Measurements from ENCODE around the gene INTS15. TPM values are rescaled to one million over a fixed set of nuclear protein-coding genes. Genes with fewer than 3 reads are reported as not detected.

The INTS15 gene
- total and polyA plus RNA-seq, 2 experiments from 2014 or later = 7.0 to 27.0 TPM

DNA sequence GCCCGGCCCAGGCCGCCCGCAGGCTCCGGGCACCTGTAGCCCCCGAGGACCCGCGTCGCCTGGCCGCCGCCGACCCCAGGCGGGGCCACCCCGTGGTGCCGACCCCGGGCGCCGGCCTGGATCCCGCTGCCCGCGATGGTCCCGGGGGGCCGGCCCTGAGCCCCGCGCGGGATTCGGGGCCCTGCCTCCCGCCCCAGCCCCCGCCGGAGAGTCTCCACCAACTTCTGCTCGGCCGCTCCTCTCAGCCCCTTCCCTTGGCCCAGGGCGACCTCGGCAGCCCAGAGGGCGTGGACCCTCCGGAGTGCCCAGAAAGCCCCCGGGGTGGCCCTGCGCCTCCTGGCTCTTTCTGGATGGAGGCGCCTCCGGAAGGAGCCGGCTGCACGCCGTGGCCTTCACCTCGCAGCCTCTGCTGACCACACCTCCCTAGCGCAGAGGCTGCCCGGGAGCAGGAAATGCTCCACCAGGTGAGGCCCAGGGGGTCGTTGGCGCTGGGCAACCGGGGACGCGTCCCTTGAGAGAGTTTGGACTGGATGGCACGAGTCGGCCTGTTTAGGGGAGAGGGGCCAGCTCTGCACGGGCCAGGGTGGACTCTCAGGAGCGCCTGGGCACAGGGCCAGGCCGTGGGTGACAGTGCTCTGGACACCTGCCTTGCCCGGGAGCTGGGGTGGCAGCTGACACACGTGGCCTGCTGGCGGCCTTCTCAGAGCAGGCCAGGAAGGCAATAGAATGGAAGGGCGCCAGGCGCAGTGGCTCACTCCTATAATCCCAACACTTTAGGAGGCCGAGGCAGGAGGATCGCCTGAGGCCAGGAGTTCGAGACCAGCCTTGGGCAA, 26.1 kb downstream of the INTS15 start:
- peaks cover 13% of the 10 kb centered on the region for H3K4me1 ChIP-seq (ENCODE audit: insufficient read depth)
- TF ChIP-seq POLR2AphosphoS5 (IDR thresholded peaks at IDR 0.05; ENCODE audit: low read depth) = peak; percentile 45; the same call in 1 of the 2 replicates
- TF ChIP-seq EZH2phosphoT487 (IDR thresholded peaks at IDR 0.05; ENCODE audit: unreplicated experiment) = no peak
- no peaks in the 10 kb centered on the region for H4K20me1 ChIP-seq (replicated peaks; ENCODE audit: insufficient read depth)
- peaks cover 18% of the 10 kb centered on the region for H3K27me3 Mint-ChIP-seq (ENCODE audit: insufficient read depth, low read depth, poor library complexity)
- no peaks in the 10 kb centered on the region for H3K36me3 ChIP-seq (ENCODE audit: insufficient read depth)
- H3F3A ChIP-seq (replicated peaks; ENCODE audit: low read depth) = no peaks in the 10 kb centered on the region
- peaks cover 14% of the 10 kb centered on the region for H3K4me1 Mint-ChIP-seq
- no peak overlapping the region for H2AFZ ChIP-seq
- no peaks in the 10 kb centered on the region for H3K27me3 ChIP-seq (ENCODE audit: insufficient read depth)
- H3K27ac ChIP-seq (ENCODE audit: low read depth) = no peak overlapping the region
- H3K36me3 Mint-ChIP-seq (ENCODE audit: low read depth) = peaks cover 13% of the 10 kb centered on the region
- no peaks in the 10 kb centered on the region; the same call in 2 of the 3 replicates for H3K9me3 Mint-ChIP-seq
- no peaks in the 10 kb centered on the region for H3K79me2 ChIP-seq (replicated peaks; ENCODE audit: insufficient read depth)
- no peaks in the 10 kb centered on the region for H3K9me2 ChIP-seq (ENCODE audit: insufficient read depth)
- H3K27ac Mint-ChIP-seq = no peak overlapping the region
- DNase-seq (ENCODE audit: low spot score) (peak; percentile 81), ATAC-seq (peak; percentile 65)
- peak overlapping the region; percentile 63 for H3K4me3 Mint-ChIP-seq
- H3K4me2 ChIP-seq = peak overlapping the region; percentile 87
- peak overlapping the region; percentile 83 for H3K4me3 ChIP-seq

DNA sequence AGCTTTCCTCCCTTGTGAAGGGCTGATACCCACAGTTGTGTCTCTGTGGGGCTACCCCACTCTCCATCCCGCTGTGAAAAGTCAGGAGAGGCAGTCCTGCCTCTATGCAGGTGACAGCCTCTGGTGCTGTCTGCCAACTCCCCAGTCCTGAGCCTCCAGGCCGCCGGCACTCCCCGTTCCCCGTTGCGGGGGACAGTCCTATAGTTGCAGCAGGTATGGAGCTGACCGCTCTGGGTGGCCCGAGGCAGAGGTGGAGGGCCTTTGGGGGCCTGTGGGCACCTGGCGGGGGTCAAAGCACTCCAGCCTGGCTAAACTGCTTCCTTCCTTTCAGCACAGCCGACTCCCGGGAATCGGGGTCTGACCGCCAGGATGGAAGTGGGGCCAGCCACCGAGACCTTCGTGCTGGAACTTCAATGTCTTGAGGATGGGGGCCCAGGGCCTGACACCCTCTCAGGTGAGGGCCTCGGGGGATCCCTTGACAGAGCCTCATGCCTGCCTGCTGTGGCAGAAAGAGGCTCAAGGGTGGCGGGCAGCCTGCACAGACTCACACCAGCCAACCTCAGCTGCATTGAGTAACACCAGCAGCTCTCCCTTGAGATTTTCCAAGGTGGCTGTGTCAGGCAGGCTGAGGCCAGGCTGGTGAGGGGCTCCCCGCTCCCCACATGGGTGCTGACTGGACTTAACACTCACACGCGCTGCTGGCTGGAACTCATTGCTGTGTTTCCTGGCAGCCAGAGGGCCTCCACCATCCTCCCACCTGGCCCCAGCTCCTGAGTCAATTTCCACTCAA, 27.2 kb downstream of the INTS15 start:
- peaks cover 13% of the 10 kb centered on the region for H3K4me1 ChIP-seq (ENCODE audit: insufficient read depth)
- H3K79me2 ChIP-seq (replicated peaks; ENCODE audit: insufficient read depth) = no peaks in the 10 kb centered on the region
- no peaks in the 10 kb centered on the region for H3F3A ChIP-seq (replicated peaks; ENCODE audit: low read depth)
- no peak for ATAC-seq
- no peaks in the 10 kb centered on the region for H3K36me3 ChIP-seq (ENCODE audit: insufficient read depth)
- H3K27ac ChIP-seq (ENCODE audit: low read depth) = no peak overlapping the region
- H3K4me1 Mint-ChIP-seq = peaks cover 14% of the 10 kb centered on the region
- peaks cover 5% of the 10 kb centered on the region; the same call in 2 of the 3 replicates for H3K9me3 Mint-ChIP-seq
- H2AFZ ChIP-seq = no peak overlapping the region
- peak overlapping the region; percentile 63 for H3K4me3 Mint-ChIP-seq
- H3K36me3 Mint-ChIP-seq (ENCODE audit: low read depth) = peaks cover 23% of the 10 kb centered on the region
- DNase-seq (ENCODE audit: low spot score) = no peak
- no peak overlapping the region for H3K4me2 ChIP-seq
- H3K27me3 ChIP-seq (ENCODE audit: insufficient read depth) = no peaks in the 10 kb centered on the region
- H3K9me2 ChIP-seq (ENCODE audit: insufficient read depth) = no peaks in the 10 kb centered on the region
- H3K27ac Mint-ChIP-seq = no peak overlapping the region
- peaks cover 23% of the 10 kb centered on the region for H3K27me3 Mint-ChIP-seq (ENCODE audit: insufficient read depth, low read depth, poor library complexity)
- no peak overlapping the region for H3K4me3 ChIP-seq
- no peaks in the 10 kb centered on the region for H4K20me1 ChIP-seq (replicated peaks; ENCODE audit: insufficient read depth)
- TF ChIP-seq EZH2phosphoT487 (IDR thresholded peaks at IDR 0.05; ENCODE audit: unreplicated experiment) = no peak
- TF ChIP-seq ZNF331 (CRISPR knock-in tag; IDR thresholded peaks at IDR 0.05; ENCODE audit: low read depth) = no peak
- TF ChIP-seq, protein P1, sequence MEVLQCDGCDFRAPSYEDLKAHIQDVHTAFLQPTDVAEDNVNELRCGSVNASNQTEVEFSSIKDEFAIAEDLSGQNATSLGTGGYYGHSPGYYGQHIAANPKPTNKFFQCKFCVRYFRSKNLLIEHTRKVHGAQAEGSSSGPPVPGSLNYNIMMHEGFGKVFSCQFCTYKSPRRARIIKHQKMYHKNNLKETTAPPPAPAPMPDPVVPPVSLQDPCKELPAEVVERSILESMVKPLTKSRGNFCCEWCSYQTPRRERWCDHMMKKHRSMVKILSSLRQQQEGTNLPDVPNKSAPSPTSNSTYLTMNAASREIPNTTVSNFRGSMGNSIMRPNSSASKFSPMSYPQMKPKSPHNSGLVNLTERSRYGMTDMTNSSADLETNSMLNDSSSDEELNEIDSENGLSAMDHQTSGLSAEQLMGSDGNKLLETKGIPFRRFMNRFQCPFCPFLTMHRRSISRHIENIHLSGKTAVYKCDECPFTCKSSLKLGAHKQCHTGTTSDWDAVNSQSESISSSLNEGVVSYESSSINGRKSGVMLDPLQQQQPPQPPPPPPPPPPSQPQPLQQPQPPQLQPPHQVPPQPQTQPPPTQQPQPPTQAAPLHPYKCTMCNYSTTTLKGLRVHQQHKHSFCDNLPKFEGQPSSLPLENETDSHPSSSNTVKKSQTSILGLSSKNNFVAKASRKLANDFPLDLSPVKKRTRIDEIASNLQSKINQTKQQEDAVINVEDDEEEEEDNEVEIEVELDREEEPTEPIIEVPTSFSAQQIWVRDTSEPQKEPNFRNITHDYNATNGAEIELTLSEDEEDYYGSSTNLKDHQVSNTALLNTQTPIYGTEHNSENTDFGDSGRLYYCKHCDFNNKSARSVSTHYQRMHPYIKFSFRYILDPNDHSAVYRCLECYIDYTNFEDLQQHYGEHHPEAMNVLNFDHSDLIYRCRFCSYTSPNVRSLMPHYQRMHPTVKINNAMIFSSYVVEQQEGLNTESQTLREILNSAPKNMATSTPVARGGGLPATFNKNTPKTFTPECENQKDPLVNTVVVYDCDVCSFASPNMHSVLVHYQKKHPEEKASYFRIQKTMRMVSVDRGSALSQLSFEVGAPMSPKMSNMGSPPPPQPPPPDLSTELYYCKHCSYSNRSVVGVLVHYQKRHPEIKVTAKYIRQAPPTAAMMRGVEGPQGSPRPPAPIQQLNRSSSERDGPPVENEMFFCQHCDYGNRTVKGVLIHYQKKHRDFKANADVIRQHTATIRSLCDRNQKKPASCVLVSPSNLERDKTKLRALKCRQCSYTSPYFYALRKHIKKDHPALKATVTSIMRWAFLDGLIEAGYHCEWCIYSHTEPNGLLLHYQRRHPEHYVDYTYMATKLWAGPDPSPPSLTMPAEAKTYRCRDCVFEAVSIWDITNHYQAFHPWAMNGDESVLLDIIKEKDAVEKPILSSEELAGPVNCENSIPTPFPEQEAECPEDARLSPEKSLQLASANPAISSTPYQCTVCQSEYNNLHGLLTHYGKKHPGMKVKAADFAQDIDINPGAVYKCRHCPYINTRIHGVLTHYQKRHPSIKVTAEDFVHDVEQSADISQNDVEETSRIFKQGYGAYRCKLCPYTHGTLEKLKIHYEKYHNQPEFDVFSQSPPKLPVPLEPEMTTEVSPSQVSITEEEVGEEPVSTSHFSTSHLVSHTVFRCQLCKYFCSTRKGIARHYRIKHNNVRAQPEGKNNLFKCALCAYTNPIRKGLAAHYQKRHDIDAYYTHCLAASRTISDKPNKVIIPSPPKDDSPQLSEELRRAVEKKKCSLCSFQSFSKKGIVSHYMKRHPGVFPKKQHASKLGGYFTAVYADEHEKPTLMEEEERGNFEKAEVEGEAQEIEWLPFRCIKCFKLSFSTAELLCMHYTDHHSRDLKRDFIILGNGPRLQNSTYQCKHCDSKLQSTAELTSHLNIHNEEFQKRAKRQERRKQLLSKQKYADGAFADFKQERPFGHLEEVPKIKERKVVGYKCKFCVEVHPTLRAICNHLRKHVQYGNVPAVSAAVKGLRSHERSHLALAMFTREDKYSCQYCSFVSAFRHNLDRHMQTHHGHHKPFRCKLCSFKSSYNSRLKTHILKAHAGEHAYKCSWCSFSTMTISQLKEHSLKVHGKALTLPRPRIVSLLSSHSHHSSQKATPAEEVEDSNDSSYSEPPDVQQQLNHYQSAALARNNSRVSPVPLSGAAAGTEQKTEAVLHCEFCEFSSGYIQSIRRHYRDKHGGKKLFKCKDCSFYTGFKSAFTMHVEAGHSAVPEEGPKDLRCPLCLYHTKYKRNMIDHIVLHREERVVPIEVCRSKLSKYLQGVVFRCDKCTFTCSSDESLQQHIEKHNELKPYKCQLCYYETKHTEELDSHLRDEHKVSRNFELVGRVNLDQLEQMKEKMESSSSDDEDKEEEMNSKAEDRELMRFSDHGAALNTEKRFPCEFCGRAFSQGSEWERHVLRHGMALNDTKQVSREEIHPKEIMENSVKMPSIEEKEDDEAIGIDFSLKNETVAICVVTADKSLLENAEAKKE (CRISPR knock-in tag; IDR thresholded peaks at IDR 0.05) = no peak
- TF ChIP-seq CREB1 (CRISPR knock-in tag; IDR thresholded peaks at IDR 0.05; ENCODE audit: low read depth) = no peak
- no peak for TF ChIP-seq JUNB (IDR thresholded peaks at IDR 0.05; ENCODE audit: unreplicated experiment)
- TF ChIP-seq EZH2 (IDR thresholded peaks at IDR 0.05; ENCODE audit: low read depth, unreplicated experiment) = no peak
- TF ChIP-seq, protein P2, sequence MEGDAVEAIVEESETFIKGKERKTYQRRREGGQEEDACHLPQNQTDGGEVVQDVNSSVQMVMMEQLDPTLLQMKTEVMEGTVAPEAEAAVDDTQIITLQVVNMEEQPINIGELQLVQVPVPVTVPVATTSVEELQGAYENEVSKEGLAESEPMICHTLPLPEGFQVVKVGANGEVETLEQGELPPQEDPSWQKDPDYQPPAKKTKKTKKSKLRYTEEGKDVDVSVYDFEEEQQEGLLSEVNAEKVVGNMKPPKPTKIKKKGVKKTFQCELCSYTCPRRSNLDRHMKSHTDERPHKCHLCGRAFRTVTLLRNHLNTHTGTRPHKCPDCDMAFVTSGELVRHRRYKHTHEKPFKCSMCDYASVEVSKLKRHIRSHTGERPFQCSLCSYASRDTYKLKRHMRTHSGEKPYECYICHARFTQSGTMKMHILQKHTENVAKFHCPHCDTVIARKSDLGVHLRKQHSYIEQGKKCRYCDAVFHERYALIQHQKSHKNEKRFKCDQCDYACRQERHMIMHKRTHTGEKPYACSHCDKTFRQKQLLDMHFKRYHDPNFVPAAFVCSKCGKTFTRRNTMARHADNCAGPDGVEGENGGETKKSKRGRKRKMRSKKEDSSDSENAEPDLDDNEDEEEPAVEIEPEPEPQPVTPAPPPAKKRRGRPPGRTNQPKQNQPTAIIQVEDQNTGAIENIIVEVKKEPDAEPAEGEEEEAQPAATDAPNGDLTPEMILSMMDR (conservative IDR thresholded peaks at IDR 0.05; ENCODE audit: low read depth in 2 of 2) = no peak

Measured in GM23338 (cell line).